Ovary (tissue), 3 donors: ENCODE results near the gene PTPN14.

ENCODE experiments used
- EP300 ChIP-seq: sonication (generic); formaldehyde crosslinking; IDR thresholded peaks from one replicate; pipeline ENCODE4 v1.6.1; 2017; ENCODE audit warnings: antibody characterized with exemption
- POLR2A ChIP-seq: fragments of 450-650 bp; IDR thresholded peaks from one replicate; pipeline ENCODE4 v1.6.1; 2017; ENCODE audit warnings: antibody characterized with exemption, mild to moderate bottlenecking, moderate library complexity
- TF ChIP-seq, protein P1 (sequence below), 3 donors: fragments of 450-650 bp in 2 of 3; fragments of 200-600 bp in 1 of 3; IDR thresholded peaks; one replicate each; pipeline versions ENCODE4 v1.5.1 to v1.8.0; 2016 to 2022; ENCODE audit warnings: antibody characterized with exemption in 3 of 3, mild to moderate bottlenecking in 1 of 3
- donor health status: DM: no; HTN: no; CAD: no.

DNA sequence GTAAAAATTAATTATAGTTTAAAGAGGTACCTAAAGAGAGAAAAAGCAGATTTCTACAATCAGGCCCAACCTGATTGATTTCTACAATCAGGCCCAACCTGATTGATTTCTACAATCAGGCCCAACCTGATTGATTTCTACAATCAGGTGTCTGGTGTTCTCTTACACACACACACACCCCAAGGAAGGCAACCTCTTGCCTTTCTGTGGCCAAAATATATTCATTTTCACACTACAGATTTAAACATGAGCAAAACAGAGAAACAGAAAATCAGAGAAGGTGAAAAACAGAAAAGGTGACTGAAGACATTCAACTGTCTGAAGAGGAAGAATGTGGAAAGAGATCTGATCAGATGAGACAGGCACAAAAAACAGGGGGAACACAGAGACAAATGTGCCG is 166.0 kb downstream of the PTPN14 start:
- TF ChIP-seq, protein P1, sequence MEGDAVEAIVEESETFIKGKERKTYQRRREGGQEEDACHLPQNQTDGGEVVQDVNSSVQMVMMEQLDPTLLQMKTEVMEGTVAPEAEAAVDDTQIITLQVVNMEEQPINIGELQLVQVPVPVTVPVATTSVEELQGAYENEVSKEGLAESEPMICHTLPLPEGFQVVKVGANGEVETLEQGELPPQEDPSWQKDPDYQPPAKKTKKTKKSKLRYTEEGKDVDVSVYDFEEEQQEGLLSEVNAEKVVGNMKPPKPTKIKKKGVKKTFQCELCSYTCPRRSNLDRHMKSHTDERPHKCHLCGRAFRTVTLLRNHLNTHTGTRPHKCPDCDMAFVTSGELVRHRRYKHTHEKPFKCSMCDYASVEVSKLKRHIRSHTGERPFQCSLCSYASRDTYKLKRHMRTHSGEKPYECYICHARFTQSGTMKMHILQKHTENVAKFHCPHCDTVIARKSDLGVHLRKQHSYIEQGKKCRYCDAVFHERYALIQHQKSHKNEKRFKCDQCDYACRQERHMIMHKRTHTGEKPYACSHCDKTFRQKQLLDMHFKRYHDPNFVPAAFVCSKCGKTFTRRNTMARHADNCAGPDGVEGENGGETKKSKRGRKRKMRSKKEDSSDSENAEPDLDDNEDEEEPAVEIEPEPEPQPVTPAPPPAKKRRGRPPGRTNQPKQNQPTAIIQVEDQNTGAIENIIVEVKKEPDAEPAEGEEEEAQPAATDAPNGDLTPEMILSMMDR (IDR thresholded peaks at IDR 0.05), result no peak
- TF ChIP-seq POLR2A, result no peak
- no peak for TF ChIP-seq EP300
